BLaER1 treated with 17β-estradiol and CSF1 and Interleukin-3, amounts not matched to agents 10 nM and 100 nM (cell line): Measurements from ENCODE around the gene PPP1R3F.

ENCODE experiments used
- H3K27ac ChIP-seq, 11 experiments: shearing (Covaris generic); formaldehyde crosslinking; 2 replicates each; pipeline ENCODE4 v1.8.1; 2022
- H3K27me3 ChIP-seq, 11 experiments: shearing (Covaris generic); formaldehyde crosslinking; 2 replicates each; pipeline ENCODE4 v1.8.1; 2022
- H3K36me3 ChIP-seq, 11 experiments: shearing (Covaris generic); formaldehyde crosslinking; 2 replicates each; pipeline ENCODE4 v1.8.1; 2022
- H3K4me1 ChIP-seq, 10 experiments: shearing (Covaris generic); formaldehyde crosslinking; 2 replicates each; pipeline ENCODE4 v1.8.1; 2022
- H3K4me2 ChIP-seq, 11 experiments: shearing (Covaris generic); formaldehyde crosslinking; 2 replicates each; pipeline ENCODE4 v1.8.1; 2022
- H3K4me3 ChIP-seq, 10 experiments: shearing (Covaris generic); formaldehyde crosslinking; 2 replicates each; pipeline ENCODE4 v1.8.1; 2022
- H3K9ac ChIP-seq, 11 experiments: shearing (Covaris generic); formaldehyde crosslinking; 2 replicates each; pipeline ENCODE4 v1.8.1; 2022
- H3K9me3 ChIP-seq, 11 experiments: shearing (Covaris generic); formaldehyde crosslinking; replicated peaks in 1 of 11; 2 replicates each; pipeline ENCODE4 v1.8.1; 2022
- H4K20me1 ChIP-seq, 11 experiments: shearing (Covaris generic); formaldehyde crosslinking; 2 replicates each; pipeline ENCODE4 v1.8.1; 2022
- Cebpa-rat ChIP-seq, 11 experiments: shearing (Covaris generic); IDR thresholded peaks; 2 replicates each; pipeline ENCODE4 v1.8.1; 2022

PPP1R3F gene

DNA sequence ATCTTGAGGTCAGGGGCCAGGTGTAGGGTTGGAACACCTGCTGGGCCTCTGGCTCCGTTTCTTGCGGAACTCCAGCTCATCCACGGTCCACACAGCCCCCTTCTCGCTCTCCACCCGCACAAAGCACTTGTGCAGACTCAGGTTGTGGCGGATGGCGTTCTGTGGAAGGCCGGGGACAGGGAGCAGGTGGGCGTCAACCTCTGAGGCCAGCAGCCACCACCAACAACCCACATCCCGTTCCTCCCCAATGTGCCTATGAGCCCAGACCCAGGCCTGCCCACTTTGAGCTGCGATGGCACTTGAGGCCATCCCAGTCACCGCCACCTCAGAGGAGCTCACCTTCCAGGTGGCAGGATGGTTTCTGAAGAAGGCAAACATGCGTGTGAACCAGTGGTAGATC is 18.3 kb upstream of the PPP1R3F start:
- Histone ChIP-seq H3K9me3 (no peaks in the 10 kb centered on the region), H3K4me3 (no peak overlapping the region), H3K36me3 (peaks cover 6 to 42% (median 23%) of the 10 kb centered on the region in 11 experiments; a peak in 18 of 22 replicates), H3K27ac (no peak overlapping the region), H3K4me1 (peaks cover 0 to 13% (median 0%) of the 10 kb centered on the region in 10 experiments; a peak in 3 of 20 replicates), H3K27me3 (peaks cover 0 to 52% (median 19%) of the 10 kb centered on the region in 11 experiments; a peak in 18 of 22 replicates), H4K20me1 (peaks cover 0 to 46% (median 0%) of the 10 kb centered on the region in 11 experiments; a peak in 9 of 22 replicates), H3K4me2 (no peak overlapping the region), H3K9ac (no peak overlapping the region)
- TF ChIP-seq Cebpa-rat (IDR thresholded peaks at IDR 0.05): no peak

DNA sequence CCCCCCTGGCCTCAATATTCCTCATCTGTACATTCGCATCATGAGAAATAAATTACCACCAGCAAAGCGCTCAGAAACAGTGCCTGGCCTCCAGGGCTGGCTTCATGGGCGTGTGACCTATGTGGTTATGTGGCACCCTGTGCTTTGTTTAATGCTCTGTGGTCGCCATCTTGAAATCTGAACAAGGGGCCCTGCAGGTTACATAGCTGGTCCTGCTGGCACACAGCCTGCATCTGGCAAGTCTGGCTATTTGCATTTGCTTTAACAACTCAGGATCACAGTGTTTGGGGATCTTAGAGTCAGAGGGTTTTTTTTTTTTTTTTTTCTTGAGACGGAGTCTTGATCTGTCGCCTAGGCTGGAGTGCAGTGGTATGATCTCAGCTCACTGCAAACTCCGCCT is 15.0 kb upstream of the PPP1R3F start:
- H3K4me2 ChIP-seq: no peak overlapping the region
- TF ChIP-seq Cebpa-rat (IDR thresholded peaks at IDR 0.05): no peak
- no peak overlapping the region for H3K27ac ChIP-seq
- peaks cover 0 to 59% (median 0%) of the 10 kb centered on the region in 11 experiments; a peak in 6 of 22 replicates for H4K20me1 ChIP-seq
- H3K27me3 ChIP-seq: peaks cover 17 to 74% (median 43%) of the 10 kb centered on the region in 11 experiments
- no peak overlapping the region for H3K4me3 ChIP-seq
- H3K4me1 ChIP-seq: peaks cover 0 to 13% (median 3%) of the 10 kb centered on the region in 10 experiments; a peak in 5 of 20 replicates
- H3K36me3 ChIP-seq: peaks cover 0 to 14% (median 5%) of the 10 kb centered on the region in 11 experiments; a peak in 6 of 22 replicates
- no peak overlapping the region for H3K9ac ChIP-seq
- H3K9me3 ChIP-seq: no peaks in the 10 kb centered on the region

DNA sequence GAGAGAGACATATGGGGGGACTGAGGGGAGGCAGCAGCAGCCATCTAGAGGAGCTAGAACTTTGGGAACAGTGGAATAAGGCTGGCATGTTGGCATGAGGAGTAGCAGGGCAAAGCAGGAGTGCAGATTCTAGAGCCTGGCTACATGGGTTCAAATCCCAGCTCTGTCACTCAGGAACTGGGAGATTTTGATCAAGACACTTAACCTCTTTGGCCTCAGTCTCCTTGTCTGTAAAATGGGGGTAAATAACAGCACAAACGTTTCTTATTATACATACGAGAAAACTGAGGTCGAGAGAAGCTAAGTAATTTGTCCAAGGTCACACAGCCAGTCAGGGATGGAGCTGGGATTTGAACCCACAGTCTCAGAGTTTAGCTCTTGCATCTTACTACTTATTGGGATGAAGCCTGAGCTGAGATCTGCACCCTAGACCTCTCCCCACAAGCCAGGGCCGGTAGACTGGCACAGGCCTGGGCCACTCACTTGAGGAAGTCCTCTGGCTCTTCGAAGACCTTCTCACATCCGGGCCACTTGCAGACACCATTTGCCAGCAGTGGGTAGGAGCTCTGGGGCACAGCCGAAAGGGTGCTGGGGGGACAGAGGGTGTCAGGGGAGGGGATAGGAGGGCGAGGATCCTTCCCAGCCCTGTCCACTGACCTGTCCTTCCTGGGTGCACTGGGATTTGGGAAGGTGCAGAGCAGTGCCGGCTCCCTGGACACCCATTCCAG is 13.2 kb upstream of the PPP1R3F start:
- no peak for TF ChIP-seq Cebpa-rat (IDR thresholded peaks at IDR 0.05)
- H3K4me3 ChIP-seq: no peak overlapping the region
- H3K27me3 ChIP-seq: peaks cover 33 to 84% (median 59%) of the 10 kb centered on the region in 11 experiments
- peaks cover 0 to 13% (median 3%) of the 10 kb centered on the region in 10 experiments; a peak in 5 of 20 replicates for H3K4me1 ChIP-seq
- H3K9me3 ChIP-seq: no peaks in the 10 kb centered on the region
- H3K36me3 ChIP-seq: 0 out of 22 replicates have a peak, but pooled peaks cover 0 to 1% (median 0%) of the 10 kb centered on the region in 11 experiments
- no peak overlapping the region for H3K27ac ChIP-seq
- H3K9ac ChIP-seq: no peak overlapping the region
- no peak overlapping the region; a peak in 1 of 22 replicates for H3K4me2 ChIP-seq
- peaks cover 0 to 53% (median 0%) of the 10 kb centered on the region in 11 experiments; a peak in 5 of 22 replicates for H4K20me1 ChIP-seq

DNA sequence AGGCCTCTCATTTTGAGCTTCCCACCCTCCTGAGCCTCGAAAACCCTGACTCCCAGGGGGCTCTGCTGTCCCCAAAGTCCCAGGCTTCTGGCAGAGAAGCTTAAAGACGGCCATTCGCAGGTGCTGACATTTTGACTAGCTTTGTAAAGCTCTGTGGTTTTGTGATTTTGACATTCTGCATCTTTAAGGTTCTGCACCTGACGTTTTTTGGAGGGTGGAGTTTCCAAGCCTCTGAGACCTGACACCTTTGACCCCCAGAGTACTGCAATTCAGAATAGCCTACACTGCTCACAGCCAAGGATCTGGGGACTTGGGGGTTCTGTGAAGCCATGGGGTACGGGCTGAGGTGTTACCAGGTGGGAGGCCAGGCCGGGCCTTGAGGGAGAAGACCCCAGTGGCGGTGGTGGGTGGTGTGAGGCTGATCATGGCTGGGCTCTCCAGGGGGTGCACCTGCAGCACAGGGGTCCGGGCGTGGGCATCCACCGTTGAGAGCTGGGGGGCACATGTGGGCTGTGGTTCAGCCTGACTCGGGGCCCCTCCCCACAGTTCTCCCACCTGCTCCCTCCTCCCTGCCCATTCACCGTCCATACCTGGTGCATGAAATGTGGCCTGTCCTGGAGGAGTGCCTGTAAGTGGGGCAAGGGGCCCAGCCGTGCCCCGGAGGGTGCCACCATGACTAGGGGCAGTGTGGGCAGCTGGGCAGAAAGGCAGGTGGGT is 12.4 kb upstream of the PPP1R3F start:
- Histone ChIP-seq H3K4me3 (no peak overlapping the region), H3K9me3 (no peaks in the 10 kb centered on the region), H3K4me1 (peaks cover 0 to 13% (median 3%) of the 10 kb centered on the region in 10 experiments; a peak in 5 of 20 replicates), H3K36me3 (no peaks in the 10 kb centered on the region), H3K27ac (no peak overlapping the region), H3K4me2 (no peak overlapping the region; a peak in 1 of 22 replicates), H3K27me3 (peaks cover 33 to 90% (median 65%) of the 10 kb centered on the region in 11 experiments), H3K9ac (no peak overlapping the region), H4K20me1 (peaks cover 0 to 53% (median 0%) of the 10 kb centered on the region in 11 experiments; a peak in 5 of 22 replicates)
- no peak for TF ChIP-seq Cebpa-rat (IDR thresholded peaks at IDR 0.05)

DNA sequence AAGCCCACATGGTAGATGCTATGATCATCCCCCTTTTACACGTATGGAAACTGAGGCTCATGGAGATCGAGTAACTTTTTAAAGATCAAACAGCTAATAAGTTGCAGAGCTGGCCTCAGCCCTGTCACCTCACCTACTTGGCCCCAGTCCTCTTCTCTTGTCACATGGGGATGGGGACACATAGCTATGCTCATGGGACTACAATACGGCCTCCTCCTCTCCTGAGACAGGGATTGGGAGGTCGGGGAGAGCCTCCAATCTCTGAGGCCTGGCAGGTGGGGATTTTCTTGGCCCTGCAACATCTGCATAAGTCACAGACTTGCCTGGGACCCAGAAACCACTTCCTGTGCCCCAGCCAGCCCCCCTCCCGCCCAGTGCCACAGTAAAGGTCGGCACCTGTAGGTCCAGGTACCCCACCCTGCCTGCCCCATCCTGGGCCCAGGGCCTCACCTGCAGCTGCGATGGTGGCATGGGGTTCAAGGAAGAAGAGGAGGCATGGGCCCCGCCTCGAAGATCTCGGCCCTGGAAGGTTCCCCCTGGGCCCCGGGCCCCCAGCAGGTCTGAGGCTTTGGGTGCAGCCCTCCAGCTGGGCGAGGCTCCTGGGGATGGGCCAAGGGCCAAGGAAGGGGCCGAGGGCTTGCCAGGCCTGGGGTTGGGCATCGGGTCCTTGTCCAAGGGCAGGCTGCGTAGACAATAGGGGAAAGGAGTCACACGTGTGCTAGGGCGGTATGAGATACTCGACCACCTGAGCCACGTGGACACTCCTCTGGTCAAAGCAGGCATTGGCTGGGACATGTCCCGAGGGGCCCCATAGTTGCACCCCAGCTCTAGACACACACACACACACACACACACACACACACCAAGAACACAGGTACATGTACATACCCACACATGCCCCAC is 11.5 kb upstream of the PPP1R3F start:
- H3K27me3 ChIP-seq: peaks cover 38 to 89% (median 62%) of the 10 kb centered on the region in 11 experiments
- H3K9ac ChIP-seq: no peak overlapping the region
- no peak overlapping the region for H3K27ac ChIP-seq
- peaks cover 0 to 12% (median 3%) of the 10 kb centered on the region in 10 experiments; a peak in 5 of 20 replicates for H3K4me1 ChIP-seq
- H3K9me3 ChIP-seq: no peaks in the 10 kb centered on the region
- no peak for TF ChIP-seq Cebpa-rat (IDR thresholded peaks at IDR 0.05)
- H4K20me1 ChIP-seq: peaks cover 0 to 46% (median 0%) of the 10 kb centered on the region in 11 experiments; a peak in 5 of 22 replicates
- H3K4me2 ChIP-seq: no peak overlapping the region
- no peaks in the 10 kb centered on the region for H3K36me3 ChIP-seq
- no peak overlapping the region for H3K4me3 ChIP-seq

DNA sequence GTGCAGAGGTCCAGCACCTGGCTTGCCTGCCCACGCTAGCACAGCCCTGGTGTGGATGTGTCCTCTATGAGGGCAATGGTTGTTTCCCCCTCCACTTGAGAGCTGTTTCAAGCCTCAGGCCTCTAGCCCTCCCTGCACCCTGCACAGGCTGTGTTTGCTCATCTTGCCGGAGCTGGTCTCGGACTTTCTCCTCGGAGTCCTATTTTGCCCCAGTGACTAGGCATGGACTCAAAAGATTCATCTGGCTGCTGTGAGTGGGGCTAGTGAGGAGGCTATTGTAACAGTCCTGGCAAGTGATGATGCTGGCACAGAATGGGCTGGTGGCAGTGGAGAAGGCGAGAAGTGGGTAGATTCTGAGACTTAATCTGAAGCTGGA is 10.9 kb upstream of the PPP1R3F start:
- peaks cover 0 to 41% (median 0%) of the 10 kb centered on the region in 11 experiments; a peak in 4 of 22 replicates for H4K20me1 ChIP-seq
- TF ChIP-seq Cebpa-rat (IDR thresholded peaks at IDR 0.05): no peak
- H3K27me3 ChIP-seq: peaks cover 38 to 89% (median 65%) of the 10 kb centered on the region in 11 experiments
- H3K36me3 ChIP-seq: no peaks in the 10 kb centered on the region
- H3K9ac ChIP-seq: no peak overlapping the region
- H3K4me1 ChIP-seq: peaks cover 0 to 12% (median under 1%) of the 10 kb centered on the region in 10 experiments; a peak in 5 of 20 replicates
- H3K4me3 ChIP-seq: no peak overlapping the region
- no peaks in the 10 kb centered on the region for H3K9me3 ChIP-seq
- no peak overlapping the region for H3K4me2 ChIP-seq
- H3K27ac ChIP-seq: no peak overlapping the region

DNA sequence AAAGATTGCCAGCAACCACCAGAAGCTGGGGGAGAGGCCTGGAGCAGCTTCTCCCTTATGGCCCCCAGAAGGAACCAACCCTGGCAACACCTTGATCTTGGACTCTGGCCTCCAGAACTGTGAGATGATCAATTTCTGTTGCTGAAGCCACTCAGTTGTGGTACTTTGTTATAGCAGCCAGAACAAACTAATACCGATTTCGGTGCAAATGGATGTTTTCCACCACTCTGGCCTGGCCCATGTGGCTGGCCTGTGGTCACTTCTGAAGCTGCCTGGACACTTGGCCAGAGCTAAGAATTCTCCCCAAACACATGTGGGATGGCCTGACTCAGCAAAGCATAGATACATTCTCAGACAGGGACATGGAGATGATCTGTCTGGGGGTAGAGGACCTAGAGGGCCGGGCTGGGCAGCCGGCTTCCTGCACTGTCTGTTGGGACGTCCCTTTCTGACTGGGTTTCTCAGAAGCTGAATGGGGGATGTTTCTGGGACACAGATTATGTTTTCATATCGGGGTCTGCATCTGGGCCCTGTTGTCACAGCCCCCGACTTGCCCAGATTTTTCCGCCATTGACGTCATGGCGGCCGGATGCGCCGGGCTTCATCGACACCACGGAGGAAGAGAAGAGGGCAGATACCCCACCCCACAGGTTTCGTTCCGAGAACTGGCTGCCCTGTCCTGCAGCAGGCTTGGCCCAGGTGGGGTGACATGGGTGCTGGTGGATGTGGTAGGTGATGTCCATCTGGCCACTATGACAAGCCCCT is 9.2 kb upstream of the PPP1R3F start:
- H3K27me3 ChIP-seq: peaks cover 43 to 97% (median 81%) of the 10 kb centered on the region in 11 experiments
- H3K36me3 ChIP-seq: no peaks in the 10 kb centered on the region
- peaks cover 0 to 12% (median 0%) of the 10 kb centered on the region in 10 experiments; a peak in 2 of 20 replicates for H3K4me1 ChIP-seq
- H3K9ac ChIP-seq: no peak overlapping the region
- peaks cover 0 to 29% (median 0%) of the 10 kb centered on the region in 11 experiments; a peak in 4 of 22 replicates for H4K20me1 ChIP-seq
- no peak overlapping the region for H3K27ac ChIP-seq
- TF ChIP-seq Cebpa-rat (IDR thresholded peaks at IDR 0.05): no peak
- H3K4me2 ChIP-seq: no peak overlapping the region
- no peak overlapping the region for H3K4me3 ChIP-seq
- no peaks in the 10 kb centered on the region for H3K9me3 ChIP-seq

DNA sequence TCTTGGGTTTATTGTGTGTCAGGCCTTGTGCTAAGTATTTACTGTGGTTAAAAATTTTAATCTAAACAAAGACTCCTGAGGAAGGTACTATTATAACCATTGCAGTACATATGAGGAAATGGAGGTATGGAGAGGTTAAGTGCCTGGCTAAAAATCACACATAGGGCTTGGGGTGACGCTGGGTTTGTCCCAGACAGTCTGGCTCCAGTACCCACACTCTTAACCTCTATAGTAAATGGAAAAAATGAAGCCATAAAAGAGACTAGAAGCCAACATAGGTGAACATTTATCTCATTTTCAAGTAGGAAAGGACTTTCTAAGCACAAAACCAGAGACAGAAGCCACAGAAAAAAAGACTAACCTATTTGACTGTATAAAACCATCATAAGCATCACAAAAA is 7.0 kb upstream of the PPP1R3F start:
- TF ChIP-seq Cebpa-rat (IDR thresholded peaks at IDR 0.05): no peak
- H4K20me1 ChIP-seq: peaks cover 0 to 9% (median 0%) of the 10 kb centered on the region in 11 experiments; a peak in 4 of 22 replicates
- H3K4me1 ChIP-seq: 0 out of 20 replicates have a peak, but pooled peaks cover 0 to 4% (median 0%) of the 10 kb centered on the region in 10 experiments

More for the DNA sequence above, 7.0 kb upstream of the PPP1R3F start:
- Histone ChIP-seq H3K9ac (no peak overlapping the region), H3K27ac (no peak overlapping the region), H3K27me3 (peaks cover 60 to 99% (median 93%) of the 10 kb centered on the region in 11 experiments), H3K4me2 (no peak overlapping the region), H3K4me3 (no peak overlapping the region), H3K36me3 (no peaks in the 10 kb centered on the region), H3K9me3 (no peaks in the 10 kb centered on the region)
